Effector memory CD4-positive, alpha-beta T cell (primary cell): ENCODE data around the gene EXOG.
"Not testable (repeated sequence)": the region's sequence is repeated elsewhere in the genome, so short reads cannot be mapped to it uniquely, and the experiment has no call there.

Experiments used
- DNase-seq, 3 donors: peaks; one replicate each; pipeline ENCODE4 v3.0.0-alpha.2; 2020
- H3K27ac ChIP-seq: 2 replicates; pipeline ENCODE4 v1.7.0; 2013; ENCODE audit warnings: mild to moderate bottlenecking, low read length, moderate library complexity; ENCODE audit not compliant: insufficient read depth, poor library complexity, severe bottlenecking
- H3K27me3 ChIP-seq: replicated peaks from 2 replicates; pipeline ENCODE4 v1.7.0; 2013; ENCODE audit warnings: mild to moderate bottlenecking, low read length; ENCODE audit not compliant: insufficient read depth, control insufficient read depth, poor library complexity, severe bottlenecking
- H3K36me3 ChIP-seq: 2 replicates; pipeline ENCODE4 v1.7.0; 2013; ENCODE audit warnings: mild to moderate bottlenecking, low read length, moderate library complexity; ENCODE audit not compliant: control insufficient read depth, insufficient read depth
- H3K4me1 ChIP-seq: 2 replicates; pipeline ENCODE4 v1.7.0; 2013; ENCODE audit warnings: low read length, mild to moderate bottlenecking; ENCODE audit not compliant: control insufficient read depth, insufficient read depth, poor library complexity, severe bottlenecking
- H3K4me3 ChIP-seq: 2 replicates; pipeline ENCODE4 v1.7.0; 2013; ENCODE audit warnings: low read length, low read depth, mild to moderate bottlenecking; ENCODE audit not compliant: insufficient read depth, poor library complexity, severe bottlenecking
- H3K9me3 ChIP-seq: 2 replicates; pipeline ENCODE4 v1.7.0; 2013; ENCODE audit warnings: mild to moderate bottlenecking, low read length, moderate library complexity; ENCODE audit not compliant: control insufficient read depth

Gene EXOG

DNA sequence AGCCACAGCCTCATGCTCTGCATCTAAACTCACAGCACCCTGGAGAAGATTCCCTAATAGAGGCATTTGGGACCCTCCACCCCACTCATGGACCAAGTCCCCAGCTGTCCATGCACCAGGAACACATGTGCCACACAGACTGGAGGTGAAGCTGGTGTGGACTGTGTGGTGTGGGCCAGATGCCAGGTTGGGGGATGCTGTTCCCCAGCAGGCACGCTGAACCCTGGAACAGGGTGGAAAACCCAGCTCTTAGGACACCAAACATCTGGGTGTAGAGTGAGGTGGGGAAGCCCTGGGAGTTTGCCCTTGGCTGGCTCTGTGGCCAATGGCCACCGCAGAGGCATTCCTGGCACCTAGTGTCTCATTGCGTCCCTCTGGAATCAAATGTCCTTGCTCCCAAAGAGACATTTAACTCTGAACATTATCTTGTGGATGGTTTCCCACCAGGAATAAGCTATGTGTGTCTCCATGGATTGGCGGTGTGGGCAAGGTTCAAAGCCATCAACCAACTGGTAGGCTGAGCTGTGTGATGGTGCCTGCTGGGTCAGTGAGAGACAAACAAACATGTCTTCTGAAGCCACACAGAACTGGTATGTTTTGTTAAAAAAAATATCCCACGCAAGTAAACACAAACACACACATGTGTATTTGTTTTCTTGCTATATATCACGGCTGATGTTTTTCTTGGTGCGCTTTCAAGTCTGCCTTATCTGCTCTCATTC lies 65.0 kb downstream of the EXOG start:
- H3K27ac ChIP-seq: no peak overlapping the region
- no peaks in the 10 kb centered on the region for H3K4me1 ChIP-seq
- no peaks in the 10 kb centered on the region for H3K27me3 ChIP-seq
- H3K9me3 ChIP-seq: no peaks in the 10 kb centered on the region
- no peaks in the 10 kb centered on the region for H3K36me3 ChIP-seq
- DNase-seq: no peak
- no peak overlapping the region for H3K4me3 ChIP-seq

DNA sequence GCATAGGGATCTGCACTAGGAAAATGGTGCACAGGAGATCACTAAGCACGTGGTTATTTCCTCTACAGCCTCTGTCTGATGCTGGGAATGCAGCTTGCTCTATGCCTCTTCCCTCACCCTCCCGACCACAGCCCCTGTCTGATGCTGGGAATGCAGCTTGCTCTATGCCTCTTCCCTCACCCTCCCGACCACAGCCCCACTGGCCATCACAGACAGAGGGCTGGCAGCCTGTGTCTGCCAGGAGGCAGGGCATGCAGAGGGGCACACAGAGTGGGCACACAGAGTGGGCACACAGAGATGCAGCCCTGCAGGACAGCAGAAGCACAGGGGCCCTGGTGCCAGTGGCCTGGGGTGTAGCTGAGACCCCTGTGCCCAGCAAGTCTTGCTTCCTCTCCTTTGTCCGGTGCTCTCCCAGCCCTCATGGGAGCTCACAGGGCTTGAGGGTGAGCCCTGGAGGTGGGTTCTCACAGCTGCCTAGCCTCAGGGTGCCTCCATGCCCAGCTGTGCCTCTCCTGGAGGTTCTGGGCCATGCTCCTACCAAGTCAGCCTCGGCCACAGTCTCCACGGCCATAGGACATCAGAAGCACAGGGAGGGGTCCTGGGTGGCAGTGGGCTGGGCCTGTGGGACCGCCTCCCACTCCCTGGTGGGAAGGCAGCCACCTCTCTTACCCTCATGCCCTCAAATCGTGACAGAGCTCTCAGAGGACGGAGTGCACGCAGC lies 65.8 kb downstream of the EXOG start:
- H3K4me1 ChIP-seq: no peaks in the 10 kb centered on the region
- no peak overlapping the region for H3K4me3 ChIP-seq
- no peaks in the 10 kb centered on the region for H3K27me3 ChIP-seq
- no peaks in the 10 kb centered on the region for H3K36me3 ChIP-seq
- H3K27ac ChIP-seq: no peak overlapping the region
- H3K9me3 ChIP-seq: no peaks in the 10 kb centered on the region
- no peak for DNase-seq

DNA sequence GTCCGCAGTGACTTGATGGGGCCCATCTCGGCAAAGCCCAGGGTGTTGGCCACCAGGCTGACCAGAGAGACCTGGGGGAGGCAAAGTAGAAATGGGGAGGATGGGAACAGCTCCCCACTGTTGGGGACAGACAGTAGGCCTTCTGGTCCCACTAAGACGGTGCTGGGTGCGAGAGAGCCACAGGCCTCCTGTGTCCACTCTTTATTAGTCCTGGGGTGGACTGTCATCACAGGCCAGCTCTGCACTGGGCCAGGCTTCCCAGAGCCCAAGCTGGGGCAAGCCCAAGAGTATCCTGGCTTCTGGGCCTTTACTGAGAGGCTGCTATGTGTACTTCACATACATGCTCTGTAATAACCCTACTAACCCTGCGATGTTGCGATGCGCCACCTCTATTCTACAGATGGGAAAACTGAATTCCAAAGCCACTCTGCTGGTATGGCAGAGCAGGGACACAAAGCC lies 66.4 kb downstream of the EXOG start:
- Histone ChIP-seq H3K27me3 (no peaks in the 10 kb centered on the region), H3K4me1 (no peaks in the 10 kb centered on the region), H3K9me3 (no peaks in the 10 kb centered on the region), H3K36me3 (no peaks in the 10 kb centered on the region), H3K27ac (no peak overlapping the region), H3K4me3 (no peak overlapping the region)
- DNase-seq: no peak

DNA sequence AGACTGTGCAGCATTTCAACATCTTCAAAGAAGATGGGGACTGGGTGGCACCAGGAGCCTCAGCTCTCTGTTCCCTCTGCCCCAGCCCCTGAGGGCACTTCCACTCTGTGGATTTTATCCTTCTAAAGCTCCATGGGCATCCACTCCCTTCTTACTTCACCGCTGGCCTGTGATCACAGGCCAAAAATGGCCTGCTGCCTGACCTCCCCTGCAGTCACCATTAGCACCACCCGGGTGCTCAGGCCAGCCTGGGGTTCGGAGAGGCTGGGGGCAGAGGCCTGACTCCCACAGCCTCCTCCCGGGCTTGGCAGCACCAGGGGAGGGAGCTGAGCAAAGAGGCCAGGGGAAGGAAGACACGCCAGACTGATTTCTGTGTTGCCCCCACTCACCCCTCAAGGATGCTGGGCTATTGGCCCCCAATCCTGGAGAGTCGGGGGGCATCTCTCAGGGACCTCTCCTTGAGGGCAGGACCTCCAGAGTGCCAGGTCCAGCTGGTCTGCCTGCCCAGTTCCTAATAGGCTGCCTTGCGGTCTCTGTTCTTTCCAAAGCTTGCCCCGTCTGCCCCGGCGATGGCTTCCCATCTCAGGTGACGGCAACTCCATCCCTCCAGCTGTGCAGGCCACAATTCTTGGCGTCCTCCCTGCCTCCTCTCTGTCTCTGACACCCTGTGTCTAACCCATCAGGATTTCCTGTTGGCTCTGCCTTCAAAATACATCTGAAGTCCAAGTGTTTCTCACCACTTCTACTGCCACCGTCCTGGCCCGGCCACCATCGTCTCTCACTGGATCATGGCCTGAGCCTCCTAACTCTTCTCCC lies 67.1 kb downstream of the EXOG start:
- DNase-seq: no peak
- H3K9me3 ChIP-seq: no peaks in the 10 kb centered on the region
- H3K4me3 ChIP-seq: no peak overlapping the region
- no peak overlapping the region for H3K27ac ChIP-seq
- H3K27me3 ChIP-seq: no peaks in the 10 kb centered on the region
- H3K36me3 ChIP-seq: no peaks in the 10 kb centered on the region
- H3K4me1 ChIP-seq: no peaks in the 10 kb centered on the region

DNA sequence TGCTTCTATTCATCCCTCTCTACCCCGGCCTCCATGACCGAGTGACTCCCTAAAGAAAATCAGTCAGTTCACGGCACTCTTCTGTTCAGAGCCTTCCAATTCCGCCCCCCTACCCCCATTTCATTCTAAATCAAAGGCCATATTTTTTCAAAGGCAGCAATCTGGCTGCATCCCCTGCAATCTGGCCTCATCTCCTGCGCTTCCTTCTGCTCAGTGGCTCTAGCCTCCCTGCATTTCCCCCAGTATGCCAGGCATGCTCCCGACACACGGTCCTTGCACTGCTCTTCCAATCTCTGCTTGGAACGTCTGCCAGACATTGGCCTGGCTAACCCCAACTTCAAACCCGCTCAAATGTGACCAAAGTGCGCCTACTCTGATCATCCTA lies 67.7 kb downstream of the EXOG start:
- Histone ChIP-seq H3K9me3 (no peaks in the 10 kb centered on the region), H3K36me3 (no peaks in the 10 kb centered on the region), H3K27ac (no peak overlapping the region), H3K4me3 (no peak overlapping the region), H3K27me3 (no peaks in the 10 kb centered on the region), H3K4me1 (no peaks in the 10 kb centered on the region)
- DNase-seq: no peak

DNA sequence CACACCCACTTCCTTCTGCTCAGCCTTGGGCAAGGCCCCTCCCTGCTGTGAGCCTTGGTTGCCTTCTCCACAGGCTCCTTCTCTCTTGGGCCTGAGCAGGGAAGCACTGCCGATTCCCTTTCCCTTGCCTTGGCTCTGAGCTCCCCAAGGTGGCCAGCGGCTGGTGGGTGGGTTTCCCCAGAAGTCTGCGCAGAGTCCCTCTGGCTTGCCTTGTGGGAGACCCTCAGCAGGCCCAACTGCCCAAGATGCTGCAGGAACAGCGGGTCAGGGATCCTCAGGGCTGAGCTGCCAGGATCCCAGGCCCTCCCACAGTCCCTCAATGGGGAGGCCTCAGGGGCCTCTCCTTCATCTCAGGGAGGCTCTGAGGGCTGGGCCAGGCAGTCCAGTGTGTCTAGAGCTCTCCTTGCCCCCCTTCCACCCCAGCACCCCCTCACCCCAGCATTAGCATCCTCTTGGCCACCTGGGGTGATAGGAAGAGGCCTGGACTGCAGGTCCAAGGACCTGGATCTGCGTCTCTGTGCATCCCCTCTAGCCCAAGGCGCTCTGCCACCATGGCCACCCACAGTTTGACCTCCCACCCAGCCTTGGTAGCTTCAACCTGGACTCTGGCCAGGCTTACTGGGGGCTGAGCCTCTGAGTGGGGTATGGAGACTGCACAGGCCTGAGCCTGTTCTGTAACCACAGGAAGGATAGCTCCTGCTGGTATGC lies 68.6 kb downstream of the EXOG start:
- Histone ChIP-seq H3K27me3 (no peaks in the 10 kb centered on the region), H3K9me3 (no peaks in the 10 kb centered on the region)
- DNase-seq: no peak

DNA sequence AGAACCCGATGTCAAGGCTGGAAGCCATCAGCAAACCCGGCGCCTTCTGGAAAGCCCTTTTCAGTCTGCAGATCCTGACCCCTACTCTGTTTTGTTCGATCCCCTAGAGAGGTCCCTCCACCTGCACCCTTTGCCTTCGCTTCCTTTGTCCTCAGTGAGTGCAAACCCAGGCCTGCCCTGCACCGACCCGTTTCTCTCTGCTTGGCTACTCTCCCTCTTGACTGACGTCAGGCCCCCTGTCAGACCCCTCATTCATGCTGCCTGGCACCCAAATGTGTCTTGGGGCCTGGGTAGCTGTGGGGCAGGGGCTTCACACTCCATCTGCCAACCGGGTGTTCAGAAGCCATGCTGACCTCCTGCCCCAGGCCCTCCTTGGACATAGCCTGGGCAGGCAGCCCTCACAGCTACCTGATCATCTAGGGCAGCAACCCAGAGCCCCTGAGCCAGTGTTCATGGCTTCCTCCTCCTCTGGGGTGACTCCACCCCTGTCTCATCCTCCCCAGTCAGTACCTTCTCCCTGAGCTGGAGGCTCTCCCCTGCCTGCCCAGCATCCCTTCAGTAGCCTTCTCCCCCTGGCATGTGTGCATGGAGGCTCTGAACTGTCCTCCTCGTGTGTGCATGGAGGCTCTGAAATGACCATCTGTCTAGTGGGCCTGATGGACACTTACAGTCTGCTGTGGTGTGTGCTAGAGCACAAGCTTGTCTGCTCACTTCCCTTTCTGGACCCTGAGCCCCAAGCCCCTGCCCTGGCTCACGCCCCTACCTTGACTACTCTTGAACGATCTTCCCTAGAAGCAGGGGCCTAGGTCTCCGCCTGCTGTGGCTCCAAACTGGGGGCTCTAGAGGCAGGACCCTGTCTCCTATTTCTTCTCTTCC lies 69.4 kb downstream of the EXOG start:
- no peak for DNase-seq
- Histone ChIP-seq H3K27me3 (no peaks in the 10 kb centered on the region), H3K27ac (no peak overlapping the region), H3K9me3 (no peaks in the 10 kb centered on the region), H3K4me1 (no peaks in the 10 kb centered on the region), H3K4me3 (no peak overlapping the region), H3K36me3 (no peaks in the 10 kb centered on the region)

More for the DNA sequence above, 68.6 kb downstream of the EXOG start:
- Histone ChIP-seq H3K36me3 (no peaks in the 10 kb centered on the region), H3K4me3 (no peak overlapping the region), H3K4me1 (no peaks in the 10 kb centered on the region), H3K27ac (no peak overlapping the region)

DNA sequence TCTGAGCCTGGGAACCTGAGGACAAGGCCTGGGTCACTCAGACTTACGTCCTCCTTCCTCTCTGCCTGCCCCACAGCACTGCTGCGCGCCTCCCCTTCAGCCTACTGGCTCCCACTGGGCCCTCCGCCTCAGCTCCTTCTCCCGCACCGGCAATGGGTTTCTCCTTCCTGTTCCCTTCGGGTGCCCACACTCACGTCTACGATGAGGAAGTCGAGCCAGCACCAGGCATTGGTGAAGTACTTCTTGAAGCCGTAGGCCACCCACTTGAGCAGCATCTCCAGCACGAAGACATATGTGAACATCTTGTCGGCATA lies 70.0 kb downstream of the EXOG start:
- Histone ChIP-seq H3K4me3 (no peak overlapping the region), H3K27me3 (no peaks in the 10 kb centered on the region), H3K9me3 (no peaks in the 10 kb centered on the region), H3K4me1 (no peaks in the 10 kb centered on the region), H3K27ac (no peak overlapping the region), H3K36me3 (no peaks in the 10 kb centered on the region)
- DNase-seq: no peak

DNA sequence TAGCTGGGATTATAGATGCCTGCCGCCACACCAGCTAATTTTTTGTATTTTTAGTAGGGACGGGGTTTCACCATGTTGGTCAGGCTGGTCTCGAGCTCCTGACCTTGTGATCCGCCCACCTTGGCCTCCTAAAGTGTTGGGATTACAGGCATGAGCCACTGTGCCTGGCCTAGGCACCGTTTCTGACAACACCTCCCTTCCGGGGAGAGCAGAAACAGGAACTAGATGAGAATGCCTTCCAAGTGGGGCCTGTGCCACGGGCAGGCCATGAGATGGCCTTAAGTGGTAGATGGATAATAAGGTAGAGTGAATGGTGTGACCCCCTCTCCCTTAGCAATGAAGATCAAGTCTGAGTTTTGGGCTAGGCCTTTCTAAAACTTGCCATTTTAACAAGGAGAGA lies 70.7 kb downstream of the EXOG start:
- H3K27ac ChIP-seq, H3K4me1 ChIP-seq, H3K9me3 ChIP-seq, H3K4me3 ChIP-seq, H3K27me3 ChIP-seq, DNase-seq, H3K36me3 ChIP-seq: not testable (repeated sequence)
